ENCODE measurements around the gene CACNA1B.

The CACNA1B gene

DNA sequence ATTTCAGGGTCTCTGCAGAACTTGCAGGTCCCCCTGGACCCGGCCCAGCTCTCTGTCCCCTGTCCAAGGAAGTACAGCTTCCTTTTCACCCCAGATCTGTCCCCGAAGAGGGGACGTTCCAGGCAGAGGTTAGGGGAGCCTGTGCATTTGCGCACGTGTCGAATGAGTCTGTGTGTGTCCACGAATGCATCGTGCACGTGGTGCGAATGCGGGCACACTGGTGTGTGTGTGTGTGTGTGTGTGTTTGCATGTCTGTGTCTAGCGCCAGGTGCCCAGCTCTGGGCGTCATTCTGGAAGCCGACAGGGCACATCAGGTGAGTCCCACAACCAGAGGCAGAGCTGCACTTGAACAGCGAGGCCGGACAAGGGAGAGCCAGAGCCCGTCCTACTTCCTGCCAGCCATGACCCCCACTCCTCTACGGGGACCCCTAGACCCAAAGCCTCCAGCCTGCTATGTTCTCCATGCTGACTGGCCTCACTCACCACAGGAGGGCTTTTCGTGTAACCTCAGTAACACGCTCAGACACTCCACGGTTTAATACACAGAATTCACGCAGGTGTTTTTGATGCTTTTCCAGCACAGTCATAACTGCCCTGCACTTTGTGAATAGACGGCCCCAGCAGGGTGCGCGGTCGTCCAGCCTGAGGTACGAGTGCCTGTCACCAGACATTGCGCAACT, 41.3 kb upstream of the CACNA1B start:
- Histone ChIP-seq H3K27ac (ENCODE audit: low read length) (no peak overlapping the region), H3K9me3 (ENCODE audit: control insufficient read depth in 2 of 2, low read length in 2 of 2) (no peaks in the 10 kb centered on the region), H3K4me1 (ENCODE audit: control insufficient read depth, insufficient read depth, low read length) (no peaks in the 10 kb centered on the region), H3K9ac (ENCODE audit: low read length in 2 of 2) (no peak overlapping the region), H3K27me3 (ENCODE audit: control insufficient read depth in 1 of 2, insufficient read depth in 2 of 2, low read length in 2 of 2) (no peaks in the 10 kb centered on the region), H3K36me3 (ENCODE audit: control insufficient read depth in 2 of 2, insufficient read depth in 2 of 2, low read length in 2 of 2) (peaks cover 18 to 23% of the 10 kb centered on the region in 2 donors), H3K4me3 (ENCODE audit: low read length in 2 of 2) (no peak overlapping the region)

DNA sequence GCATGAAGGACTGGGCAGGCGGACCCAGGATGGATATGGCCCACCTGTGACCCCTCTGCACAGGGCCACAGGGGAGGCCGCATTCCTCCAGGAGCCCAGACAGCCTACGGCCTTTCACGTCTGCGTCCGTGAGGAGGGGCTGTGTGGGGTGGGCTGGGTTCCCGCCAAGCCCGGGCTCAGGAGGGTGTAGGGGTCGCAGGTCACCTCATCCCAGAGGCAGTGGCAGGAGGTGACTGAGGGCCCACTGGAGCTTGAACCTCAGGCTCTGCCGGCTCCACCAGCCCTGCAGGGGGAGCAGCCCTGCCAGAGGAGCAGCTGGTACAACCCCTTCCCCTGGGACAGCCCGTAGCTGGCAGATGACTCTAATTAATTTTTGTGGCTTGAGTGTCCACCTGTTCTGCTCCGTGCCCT, 40.7 kb upstream of the CACNA1B start:
- no peaks in the 10 kb centered on the region for H3K27me3 ChIP-seq (ENCODE audit: control insufficient read depth in 1 of 2, insufficient read depth in 2 of 2, low read length in 2 of 2)
- H3K9ac ChIP-seq (ENCODE audit: low read length in 2 of 2), result no peak overlapping the region
- H3K36me3 ChIP-seq (ENCODE audit: control insufficient read depth in 2 of 2, insufficient read depth in 2 of 2, low read length in 2 of 2), result peaks cover 15 to 23% of the 10 kb centered on the region in 2 donors
- no peak overlapping the region for H3K4me3 ChIP-seq (ENCODE audit: low read length in 2 of 2)
- H3K9me3 ChIP-seq (ENCODE audit: control insufficient read depth in 2 of 2, low read length in 2 of 2), result no peaks in the 10 kb centered on the region
- H3K27ac ChIP-seq (ENCODE audit: low read length), result no peak overlapping the region
- no peaks in the 10 kb centered on the region for H3K4me1 ChIP-seq (ENCODE audit: control insufficient read depth, insufficient read depth, low read length)

DNA sequence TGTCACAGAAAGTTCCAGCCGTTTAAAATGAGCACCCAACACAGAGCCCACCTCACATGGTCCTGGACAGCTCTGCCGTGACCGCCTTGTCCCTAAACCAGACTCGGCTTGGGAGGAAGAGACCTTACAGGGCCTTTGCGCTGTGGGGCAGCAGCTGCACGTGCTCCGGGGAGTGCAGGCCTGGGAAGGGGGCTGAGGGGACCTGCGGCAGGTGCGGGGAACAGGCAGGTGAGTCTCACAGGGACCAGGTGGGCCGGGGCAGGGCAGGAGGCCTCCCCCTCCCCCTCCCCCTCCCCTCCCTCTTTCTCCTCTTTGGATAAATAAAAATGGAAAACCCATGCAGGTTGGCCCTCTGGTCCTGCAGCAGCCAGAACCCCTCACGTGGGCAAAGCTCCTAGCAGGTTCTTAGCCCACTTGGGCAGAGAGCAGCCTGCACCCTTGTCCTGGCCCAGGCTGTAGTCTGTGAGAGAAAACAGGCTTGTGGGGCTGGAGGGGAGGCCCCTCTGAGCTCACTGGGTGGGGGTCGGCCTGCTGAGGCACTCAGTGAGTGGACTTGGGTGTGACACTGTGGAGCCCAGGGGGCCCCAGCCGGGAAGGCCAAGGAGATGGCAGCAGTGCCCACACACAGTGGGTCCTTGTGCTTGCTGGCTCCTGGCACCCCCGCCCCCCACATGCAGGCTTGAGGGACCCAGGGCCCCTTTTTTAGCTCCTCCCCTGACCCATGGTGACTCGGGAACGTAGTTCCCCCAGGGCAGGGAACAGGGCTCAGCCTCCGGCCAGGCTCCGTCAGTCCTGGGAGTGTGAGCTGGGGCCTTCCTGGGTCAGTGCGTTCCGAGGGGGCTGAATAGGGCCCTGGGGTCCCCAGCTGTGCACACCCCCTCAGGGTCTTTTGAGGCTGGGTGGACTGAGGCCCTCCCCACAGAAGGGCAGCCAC, 40.0 kb upstream of the CACNA1B start:
- Histone ChIP-seq H3K27ac (ENCODE audit: low read length) (no peak overlapping the region), H3K4me1 (ENCODE audit: control insufficient read depth, insufficient read depth, low read length) (no peaks in the 10 kb centered on the region), H3K36me3 (ENCODE audit: control insufficient read depth in 2 of 2, insufficient read depth in 2 of 2, low read length in 2 of 2) (peaks cover 15 to 23% of the 10 kb centered on the region in 2 donors), H3K9me3 (ENCODE audit: control insufficient read depth in 2 of 2, low read length in 2 of 2) (no peaks in the 10 kb centered on the region), H3K9ac (ENCODE audit: low read length in 2 of 2) (no peak overlapping the region), H3K4me3 (ENCODE audit: low read length in 2 of 2) (no peak overlapping the region), H3K27me3 (ENCODE audit: control insufficient read depth in 1 of 2, insufficient read depth in 2 of 2, low read length in 2 of 2) (no peaks in the 10 kb centered on the region)

DNA sequence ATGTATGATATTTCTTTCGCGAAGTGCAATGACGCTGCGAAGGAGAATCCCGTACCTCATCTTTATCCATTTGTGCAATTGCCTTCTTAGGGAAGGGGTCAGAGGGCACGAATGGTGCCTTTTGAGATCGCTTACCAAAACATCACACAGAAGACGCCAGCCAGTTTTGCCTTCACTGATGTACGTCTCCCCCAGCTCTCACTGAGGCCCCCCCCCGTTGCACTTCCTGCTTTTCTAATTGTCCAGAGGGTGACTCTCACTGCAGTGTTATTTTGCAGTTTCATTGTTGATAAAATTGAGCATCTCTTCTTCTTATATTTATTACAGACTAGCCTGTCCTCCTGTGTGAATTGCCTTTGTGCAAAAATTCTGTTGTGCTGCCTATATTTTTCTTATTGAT, 39.0 kb upstream of the CACNA1B start:
- Histone ChIP-seq H3K4me3 (ENCODE audit: low read length in 2 of 2) (no peak overlapping the region), H3K9me3 (ENCODE audit: control insufficient read depth in 2 of 2, low read length in 2 of 2) (no peaks in the 10 kb centered on the region), H3K4me1 (ENCODE audit: control insufficient read depth, insufficient read depth, low read length) (no peaks in the 10 kb centered on the region), H3K27me3 (ENCODE audit: control insufficient read depth in 1 of 2, insufficient read depth in 2 of 2, low read length in 2 of 2) (no peaks in the 10 kb centered on the region), H3K27ac (ENCODE audit: low read length) (no peak overlapping the region), H3K36me3 (ENCODE audit: control insufficient read depth in 2 of 2, insufficient read depth in 2 of 2, low read length in 2 of 2) (peaks cover 15 to 21% of the 10 kb centered on the region in 2 donors), H3K9ac (ENCODE audit: low read length in 2 of 2) (no peak overlapping the region)

DNA sequence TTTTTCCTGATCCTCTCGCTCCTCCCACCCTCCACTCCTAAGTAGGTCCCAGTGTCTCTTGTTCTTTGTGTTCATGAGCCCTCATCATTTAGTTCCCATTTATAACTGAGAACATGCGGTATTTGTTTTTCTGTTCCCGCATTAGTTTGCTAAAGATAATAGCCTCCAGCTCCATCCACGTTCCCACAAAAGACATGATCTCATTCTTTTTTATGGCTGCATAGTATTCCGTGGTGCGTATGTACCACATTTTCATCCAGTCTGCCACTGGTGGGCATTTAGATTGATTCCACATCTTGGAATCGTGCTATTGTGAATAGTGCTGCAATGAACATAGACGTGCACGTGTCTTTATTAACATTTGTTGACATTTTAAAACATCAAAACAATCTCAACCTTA, 34.2 kb upstream of the CACNA1B start:
- H3K27ac ChIP-seq (ENCODE audit: low read length), result no peak overlapping the region
- H3K36me3 ChIP-seq (ENCODE audit: control insufficient read depth in 2 of 2, insufficient read depth in 2 of 2, low read length in 2 of 2), result no peaks in the 10 kb centered on the region
- H3K27me3 ChIP-seq (ENCODE audit: control insufficient read depth in 1 of 2, insufficient read depth in 2 of 2, low read length in 2 of 2), result no peaks in the 10 kb centered on the region
- no peaks in the 10 kb centered on the region for H3K4me1 ChIP-seq (ENCODE audit: control insufficient read depth, insufficient read depth, low read length)
- no peak overlapping the region for H3K4me3 ChIP-seq (ENCODE audit: low read length in 2 of 2)
- no peaks in the 10 kb centered on the region for H3K9me3 ChIP-seq (ENCODE audit: control insufficient read depth in 2 of 2, low read length in 2 of 2)
- no peak overlapping the region for H3K9ac ChIP-seq (ENCODE audit: low read length in 2 of 2)

DNA sequence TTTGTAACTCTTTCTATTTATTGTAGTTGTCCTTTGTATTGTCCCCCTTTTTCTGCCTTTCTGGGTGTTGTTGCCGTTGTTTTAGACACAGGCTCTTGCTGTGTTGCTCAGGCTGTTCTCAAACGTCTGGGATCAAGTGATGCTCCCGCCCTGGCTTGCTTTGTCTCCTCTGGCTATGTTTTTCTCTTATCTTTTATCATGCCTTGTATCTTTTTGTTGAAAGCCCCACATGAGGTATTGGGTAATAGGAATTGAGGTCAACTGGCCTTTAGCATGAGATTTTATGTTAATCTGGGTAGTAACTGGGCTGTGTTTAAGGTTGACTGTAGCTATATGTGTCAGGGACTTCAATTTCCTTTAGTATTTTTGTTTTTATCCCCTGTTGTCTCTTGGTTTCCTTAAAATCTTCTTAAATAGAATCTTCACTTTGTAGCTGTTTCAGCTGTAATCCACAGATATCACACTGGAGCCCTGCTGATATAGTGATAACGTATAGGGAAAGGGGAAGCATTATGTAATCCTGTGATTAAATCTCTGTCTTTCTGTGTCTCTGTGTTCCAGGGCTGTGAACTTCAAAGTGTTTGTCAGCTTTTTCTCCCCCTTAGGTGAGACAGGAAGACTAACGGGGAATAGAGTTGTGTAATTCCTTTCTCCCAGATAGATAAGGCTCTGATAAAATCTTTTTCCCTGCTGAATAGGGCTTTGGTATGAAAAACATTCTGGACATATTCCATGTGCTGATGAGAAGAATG, 25.9 kb upstream of the CACNA1B start:
- peaks cover 3 to 12% of the 10 kb centered on the region in 2 donors for H3K9me3 ChIP-seq (ENCODE audit: control insufficient read depth in 2 of 2, low read length in 2 of 2)
- no peaks in the 10 kb centered on the region for H3K36me3 ChIP-seq (ENCODE audit: control insufficient read depth in 2 of 2, insufficient read depth in 2 of 2, low read length in 2 of 2)
- no peak overlapping the region for H3K4me3 ChIP-seq (ENCODE audit: low read length in 2 of 2)
- no peak overlapping the region for H3K27ac ChIP-seq (ENCODE audit: low read length)
- H3K9ac ChIP-seq (ENCODE audit: low read length in 2 of 2), result no peak overlapping the region
- H3K4me1 ChIP-seq (ENCODE audit: control insufficient read depth, insufficient read depth, low read length), result no peaks in the 10 kb centered on the region
- H3K27me3 ChIP-seq (ENCODE audit: control insufficient read depth in 1 of 2, insufficient read depth in 2 of 2, low read length in 2 of 2), result no peaks in the 10 kb centered on the region

DNA sequence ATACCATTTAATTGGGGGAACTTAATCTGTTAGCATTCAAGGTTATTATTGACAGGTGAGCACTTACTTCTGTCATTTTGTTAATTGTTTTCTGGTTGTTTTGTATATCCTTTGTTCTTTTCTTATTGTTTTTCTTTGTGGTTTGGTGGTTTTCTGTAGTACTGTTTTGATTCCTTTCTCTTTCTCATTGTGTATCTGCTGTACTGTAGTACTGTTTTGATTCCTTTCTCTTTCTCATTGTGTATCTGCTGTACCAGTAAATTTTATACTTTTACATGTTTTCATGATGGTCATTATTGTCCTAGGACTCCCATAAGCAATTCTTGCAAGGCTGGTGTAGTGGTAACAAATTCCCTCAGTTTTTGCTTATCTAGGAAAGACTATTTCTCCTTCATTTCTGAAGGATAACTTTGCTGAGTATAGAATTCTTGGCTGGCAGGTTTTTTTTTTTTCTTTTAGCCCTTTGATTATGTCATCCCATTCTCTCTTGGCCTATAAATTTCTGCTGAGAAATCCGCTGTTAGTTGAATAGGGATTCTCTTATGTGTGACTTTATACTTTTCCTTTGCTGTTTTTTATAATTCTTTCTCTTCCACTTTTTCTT, 24.1 kb upstream of the CACNA1B start:
- Histone ChIP-seq H3K4me3 (ENCODE audit: low read length in 2 of 2) (no peak overlapping the region), H3K9ac (ENCODE audit: low read length in 2 of 2) (no peak overlapping the region), H3K9me3 (ENCODE audit: control insufficient read depth in 2 of 2, low read length in 2 of 2) (peaks cover 6 to 12% of the 10 kb centered on the region in 2 donors), H3K27me3 (ENCODE audit: control insufficient read depth in 1 of 2, insufficient read depth in 2 of 2, low read length in 2 of 2) (no peaks in the 10 kb centered on the region), H3K36me3 (ENCODE audit: control insufficient read depth in 2 of 2, insufficient read depth in 2 of 2, low read length in 2 of 2) (no peaks in the 10 kb centered on the region), H3K27ac (ENCODE audit: low read length) (no peak overlapping the region), H3K4me1 (ENCODE audit: control insufficient read depth, insufficient read depth, low read length) (no peaks in the 10 kb centered on the region)

DNA sequence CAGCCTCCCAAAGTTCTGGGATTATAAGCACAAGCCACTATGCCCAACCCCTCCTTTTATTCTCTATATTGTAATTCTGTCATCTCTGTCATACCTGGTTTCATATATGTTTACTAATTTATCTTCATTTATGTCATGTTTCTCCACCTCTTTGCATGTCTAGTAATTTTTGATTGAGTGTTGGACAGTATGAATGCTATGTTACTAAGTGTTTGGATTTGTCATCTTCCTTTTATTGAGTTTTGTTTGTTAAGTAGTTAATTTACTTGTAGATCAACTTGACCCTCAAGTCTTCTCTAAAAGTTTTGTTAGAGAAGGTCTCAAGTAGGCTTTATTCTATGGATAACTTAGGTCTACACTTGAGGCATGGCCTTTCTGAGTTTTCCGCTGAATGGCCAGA, 17.2 kb upstream of the CACNA1B start:
- H3K27me3 ChIP-seq (ENCODE audit: control insufficient read depth in 1 of 2, insufficient read depth in 2 of 2, low read length in 2 of 2), result no peaks in the 10 kb centered on the region
- no peak overlapping the region for H3K4me3 ChIP-seq (ENCODE audit: low read length in 2 of 2)
- no peak overlapping the region for H3K9ac ChIP-seq (ENCODE audit: low read length in 2 of 2)
- H3K4me1 ChIP-seq (ENCODE audit: control insufficient read depth, insufficient read depth, low read length), result no peaks in the 10 kb centered on the region
- H3K27ac ChIP-seq (ENCODE audit: low read length), result no peak overlapping the region
- H3K9me3 ChIP-seq (ENCODE audit: control insufficient read depth in 2 of 2, low read length in 2 of 2), result peaks cover 10 to 12% of the 10 kb centered on the region in 2 donors
- no peaks in the 10 kb centered on the region for H3K36me3 ChIP-seq (ENCODE audit: control insufficient read depth in 2 of 2, insufficient read depth in 2 of 2, low read length in 2 of 2)

DNA sequence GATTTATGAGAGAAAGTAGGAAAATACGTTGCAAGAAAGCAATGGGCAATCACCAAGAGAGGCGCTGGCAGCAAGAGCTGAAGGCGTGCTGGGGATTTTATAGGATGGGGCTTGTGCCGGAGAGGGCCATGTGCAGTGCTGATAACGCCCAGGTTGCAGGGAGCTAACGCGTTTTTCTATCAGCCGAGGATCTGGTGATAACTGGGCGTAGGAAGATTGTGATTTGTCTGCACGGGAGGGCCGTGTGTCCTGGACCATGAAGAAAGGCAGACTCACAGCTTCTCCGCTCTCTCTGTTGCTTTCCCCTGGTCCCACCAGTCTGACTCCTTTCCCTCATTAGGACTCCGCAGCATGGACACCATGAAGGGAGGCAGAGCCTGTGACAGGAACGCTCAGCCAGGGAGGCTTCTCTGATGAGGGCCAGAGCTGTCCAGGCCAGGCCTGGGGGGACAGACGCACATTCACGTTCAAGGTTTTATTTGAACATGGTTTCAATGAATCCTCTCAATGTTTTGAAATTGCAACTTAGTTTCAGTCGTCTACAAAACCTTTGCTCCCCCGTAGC, 11.9 kb upstream of the CACNA1B start:
- no peaks in the 10 kb centered on the region for H3K4me1 ChIP-seq (ENCODE audit: control insufficient read depth, insufficient read depth, low read length)
- H3K9ac ChIP-seq (ENCODE audit: low read length in 2 of 2), result no peak overlapping the region
- H3K4me3 ChIP-seq (ENCODE audit: low read length in 2 of 2), result no peak overlapping the region
- H3K27ac ChIP-seq (ENCODE audit: low read length), result no peak overlapping the region
- H3K9me3 ChIP-seq (ENCODE audit: control insufficient read depth in 2 of 2, low read length in 2 of 2), result peaks cover 3 to 7% of the 10 kb centered on the region in 2 donors
- no peaks in the 10 kb centered on the region for H3K27me3 ChIP-seq (ENCODE audit: control insufficient read depth in 1 of 2, insufficient read depth in 2 of 2, low read length in 2 of 2)
- H3K36me3 ChIP-seq (ENCODE audit: control insufficient read depth in 2 of 2, insufficient read depth in 2 of 2, low read length in 2 of 2), result no peaks in the 10 kb centered on the region

All from stomach smooth muscle (tissue), 2 donors.